ENCODE data around the gene AGAP1. TPM values are rescaled to one million over a fixed set of nuclear protein-coding genes. Genes with fewer than 3 reads are reported as not detected.

Gene AGAP1
- total and polyA plus RNA-seq, 2 donors (not counting 3 experiments of a cell fraction or from before 2014, with no cell fraction given), result 10.2 to 20.9 TPM

DNA sequence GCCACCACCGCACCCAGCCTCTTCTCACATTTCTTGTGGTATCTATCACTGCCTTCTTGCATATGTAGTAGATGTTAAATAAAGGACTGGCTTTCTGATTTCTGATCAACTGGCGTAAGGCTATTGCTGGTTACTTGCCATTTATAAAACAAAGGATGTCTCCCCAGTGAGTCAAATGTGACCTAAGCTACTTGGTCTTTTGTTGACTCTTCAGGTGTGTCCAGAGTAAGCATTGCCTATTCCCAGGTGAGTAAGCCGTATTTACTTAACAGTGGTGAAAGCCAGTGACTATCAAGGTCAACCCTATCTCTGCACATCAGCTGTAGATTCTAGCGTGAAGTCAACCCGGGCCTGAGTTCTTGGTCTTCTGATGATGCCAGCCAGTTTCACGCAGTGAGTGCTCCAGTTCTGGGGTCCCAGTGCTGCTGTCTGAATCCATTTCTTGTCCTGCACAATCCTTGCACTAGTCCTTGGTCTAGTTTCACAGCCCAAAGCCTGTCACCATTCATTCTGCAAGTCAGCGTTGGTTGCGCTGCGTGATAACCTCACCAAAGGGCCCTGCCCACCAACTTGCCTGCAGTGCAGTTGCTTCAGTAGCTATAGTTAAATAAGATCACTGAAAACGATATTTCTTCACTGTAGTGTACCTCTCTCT lies 554.2 kb downstream of the AGAP1 start:
- Histone ChIP-seq H3K79me2 (ENCODE audit: control insufficient read depth, insufficient read depth, low read length) (no peaks in the 10 kb centered on the region), H3K4me3 (replicated peaks in 1 of 3; ENCODE audit: insufficient read depth in 1 of 3, low read depth in 1 of 3, low read length in 3 of 3) (no peak overlapping the region), H3K27me3 (ENCODE audit: control insufficient read depth in 2 of 2, insufficient read depth in 2 of 2, low read length in 2 of 2) (no peaks in the 10 kb centered on the region), H3K9me3 (replicated peaks; ENCODE audit: control insufficient read depth, insufficient read depth, low read length) (no peaks in the 10 kb centered on the region), H3K9ac (replicated peaks; ENCODE audit: extremely low read depth, insufficient read depth, low read length) (no peak overlapping the region), H3K4me1 (ENCODE audit: control insufficient read depth, extremely low read depth, insufficient read depth, low read length) (no peaks in the 10 kb centered on the region), H3K27ac (ENCODE audit: insufficient read depth, low read depth, low read length) (no peak overlapping the region), H3K9me1 (replicated peaks; ENCODE audit: control insufficient read depth, extremely low read depth, insufficient read depth, low read length) (no peaks in the 10 kb centered on the region), H3K4me2 (ENCODE audit: insufficient read depth, low read length) (no peak overlapping the region), H4K20me1 (replicated peaks; ENCODE audit: control insufficient read depth, extremely low read depth, insufficient read depth, low read length) (no peaks in the 10 kb centered on the region), H3K36me3 (ENCODE audit: control insufficient read depth in 2 of 2, extremely low read depth in 1 of 2, insufficient read depth in 2 of 2, low read length in 2 of 2) (no peaks in the 10 kb centered on the region), H2AFZ (ENCODE audit: low read depth, low read length) (no peak overlapping the region)
- ChIA-PET POLR2A (no interaction called here), CTCF (no interaction called here)
- no peak for DNase-seq (ENCODE audit: low read depth, low spot score)
- TF ChIP-seq POLR2A (IDR thresholded peaks at IDR 0.05; ENCODE audit: low read depth, low read length) (no peak), POLR2AphosphoS5 (IDR thresholded peaks at IDR 0.05; ENCODE audit: insufficient read depth, low read depth, low read length) (no peak), GATA2 (IDR thresholded peaks at IDR 0.05; ENCODE audit: insufficient read depth, insufficient read length, low read depth, low read length) (no peak), EZH2 (IDR thresholded peaks at IDR 0.05; ENCODE audit: borderline replicate concordance, low read depth, low read length, severe bottlenecking) (no peak), MYC (IDR thresholded peaks at IDR 0.05; ENCODE audit: low read depth, low read length) (no peak), JUN (IDR thresholded peaks at IDR 0.05; ENCODE audit: borderline replicate concordance, insufficient read depth, insufficient read length, low read depth) (no peak), FOS (IDR thresholded peaks at IDR 0.05; ENCODE audit: borderline replicate concordance, insufficient read depth, low read length) (no peak)
- TF ChIP-seq, protein P1, sequence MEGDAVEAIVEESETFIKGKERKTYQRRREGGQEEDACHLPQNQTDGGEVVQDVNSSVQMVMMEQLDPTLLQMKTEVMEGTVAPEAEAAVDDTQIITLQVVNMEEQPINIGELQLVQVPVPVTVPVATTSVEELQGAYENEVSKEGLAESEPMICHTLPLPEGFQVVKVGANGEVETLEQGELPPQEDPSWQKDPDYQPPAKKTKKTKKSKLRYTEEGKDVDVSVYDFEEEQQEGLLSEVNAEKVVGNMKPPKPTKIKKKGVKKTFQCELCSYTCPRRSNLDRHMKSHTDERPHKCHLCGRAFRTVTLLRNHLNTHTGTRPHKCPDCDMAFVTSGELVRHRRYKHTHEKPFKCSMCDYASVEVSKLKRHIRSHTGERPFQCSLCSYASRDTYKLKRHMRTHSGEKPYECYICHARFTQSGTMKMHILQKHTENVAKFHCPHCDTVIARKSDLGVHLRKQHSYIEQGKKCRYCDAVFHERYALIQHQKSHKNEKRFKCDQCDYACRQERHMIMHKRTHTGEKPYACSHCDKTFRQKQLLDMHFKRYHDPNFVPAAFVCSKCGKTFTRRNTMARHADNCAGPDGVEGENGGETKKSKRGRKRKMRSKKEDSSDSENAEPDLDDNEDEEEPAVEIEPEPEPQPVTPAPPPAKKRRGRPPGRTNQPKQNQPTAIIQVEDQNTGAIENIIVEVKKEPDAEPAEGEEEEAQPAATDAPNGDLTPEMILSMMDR (IDR thresholded peaks at IDR 0.05; ENCODE audit: extremely low read depth in 1 of 2, insufficient read depth in 1 of 2, low read depth in 1 of 2, low read length in 2 of 2), result no peak
- TF ChIP-seq, protein P2, sequence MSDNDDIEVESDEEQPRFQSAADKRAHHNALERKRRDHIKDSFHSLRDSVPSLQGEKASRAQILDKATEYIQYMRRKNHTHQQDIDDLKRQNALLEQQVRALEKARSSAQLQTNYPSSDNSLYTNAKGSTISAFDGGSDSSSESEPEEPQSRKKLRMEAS (IDR thresholded peaks at IDR 0.05; ENCODE audit: insufficient read depth, insufficient read length), result no peak
- intact Hi-C loops (cut with micrococcal nuclease) (no loop called here), dilution Hi-C loops (cut with MboI; ENCODE audit: extremely low pct_ligation_motif_present, low sequenced_read_pairs) (no loop called here)
- no TSS peak for BruUV-seq (replicated peaks)
- no peak for FAIRE-seq

Data from endothelial cell of umbilical vein (primary cell).